Vagina (tissue), 2 donors: ENCODE measurements around the gene SYNDIG1L.

ENCODE experiments used
- POLR2A ChIP-seq, 2 donors: fragments of 450-650 bp; IDR thresholded peaks; one replicate each; pipeline ENCODE4 v1.6.1; 2017; ENCODE audit warnings: antibody characterized with exemption in 2 of 2, mild to moderate bottlenecking in 2 of 2, moderate library complexity in 2 of 2
- POLR2AphosphoS5 ChIP-seq, 2 donors: sonication (generic); formaldehyde crosslinking; IDR thresholded peaks; one replicate each; pipeline ENCODE4 v1.9.0; 2017; ENCODE audit warnings: antibody characterized with exemption in 2 of 2, mild to moderate bottlenecking in 2 of 2, low read depth in 1 of 2; ENCODE audit not compliant: insufficient read depth in 1 of 2
- TF ChIP-seq, protein P1 (sequence below), 3 experiments: fragments of 450-650 bp in 2 of 3; fragments of 200-600 bp in 1 of 3; sonication (generic) in 1 of 3; IDR thresholded peaks; one replicate each; pipeline ENCODE4 v1.5.1; 2017 to 2019; ENCODE audit warnings: antibody characterized with exemption in 3 of 3, mild to moderate bottlenecking in 2 of 3, moderate library complexity in 2 of 3

DNA sequence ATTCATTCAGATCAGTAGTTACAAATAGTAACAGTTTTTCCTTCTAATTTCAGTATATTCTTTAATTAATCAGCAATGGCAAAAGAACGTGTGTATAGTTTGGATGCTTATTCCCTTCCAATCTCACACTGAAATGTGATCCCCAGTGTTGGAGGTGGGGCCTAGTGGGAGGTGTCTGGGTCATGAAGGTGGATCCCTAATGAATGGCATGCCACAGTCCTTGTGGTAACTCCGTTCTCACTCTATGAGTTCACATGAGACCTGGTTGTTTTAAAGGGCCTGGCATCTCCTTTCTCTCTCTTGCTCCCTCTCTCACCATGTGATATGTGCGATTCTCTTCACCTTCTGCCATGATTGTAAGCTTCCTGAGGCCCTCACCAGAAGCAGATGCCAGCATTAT is 18.9 kb upstream of the SYNDIG1L start:
- TF ChIP-seq, protein P1, sequence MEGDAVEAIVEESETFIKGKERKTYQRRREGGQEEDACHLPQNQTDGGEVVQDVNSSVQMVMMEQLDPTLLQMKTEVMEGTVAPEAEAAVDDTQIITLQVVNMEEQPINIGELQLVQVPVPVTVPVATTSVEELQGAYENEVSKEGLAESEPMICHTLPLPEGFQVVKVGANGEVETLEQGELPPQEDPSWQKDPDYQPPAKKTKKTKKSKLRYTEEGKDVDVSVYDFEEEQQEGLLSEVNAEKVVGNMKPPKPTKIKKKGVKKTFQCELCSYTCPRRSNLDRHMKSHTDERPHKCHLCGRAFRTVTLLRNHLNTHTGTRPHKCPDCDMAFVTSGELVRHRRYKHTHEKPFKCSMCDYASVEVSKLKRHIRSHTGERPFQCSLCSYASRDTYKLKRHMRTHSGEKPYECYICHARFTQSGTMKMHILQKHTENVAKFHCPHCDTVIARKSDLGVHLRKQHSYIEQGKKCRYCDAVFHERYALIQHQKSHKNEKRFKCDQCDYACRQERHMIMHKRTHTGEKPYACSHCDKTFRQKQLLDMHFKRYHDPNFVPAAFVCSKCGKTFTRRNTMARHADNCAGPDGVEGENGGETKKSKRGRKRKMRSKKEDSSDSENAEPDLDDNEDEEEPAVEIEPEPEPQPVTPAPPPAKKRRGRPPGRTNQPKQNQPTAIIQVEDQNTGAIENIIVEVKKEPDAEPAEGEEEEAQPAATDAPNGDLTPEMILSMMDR (IDR thresholded peaks at IDR 0.05) = no peak
- TF ChIP-seq POLR2A (IDR thresholded peaks at IDR 0.05) (no peak), POLR2AphosphoS5 (IDR thresholded peaks at IDR 0.05; ENCODE audit: insufficient read depth in 1 of 2, low read depth in 1 of 2) (no peak)
